Right lobe of liver (tissue), 6 donors: ENCODE results near the gene FABP6. TPM values are rescaled to one million over a fixed set of nuclear protein-coding genes. Genes with fewer than 3 reads are reported as not detected.
A peak's percentile ranks its signal among the peaks of the same experiment; 100 is the strongest.
"Not testable (repeated sequence)": the region's sequence is repeated elsewhere in the genome, so short reads cannot be mapped to it uniquely, and the experiment has no call there.

ENCODE experiments used
- ATAC-seq, 4 donors: fragments of 200-7000 bp; cut with Tn5 transposase; one replicate each; pipeline ENCODE4 v1.9.1; 2020; ENCODE audit warnings: mild to moderate bottlenecking in 4 of 4, moderate library complexity in 4 of 4
- DNase-seq, 3 donors: peaks; one replicate each; pipeline ENCODE4 v3.0.0-alpha.2; 2020
- H3K27ac ChIP-seq, 3 donors: fragments of 200-600 bp; one replicate each; pipeline ENCODE4 v1.8.0; 2022
- H3K27me3 ChIP-seq, 2 donors: fragments of 200-600 bp; one replicate each; pipeline ENCODE4 v1.8.0; 2022
- H3K36me3 ChIP-seq, 4 donors: fragments of 200-600 bp; sonication (generic) in 1 of 4; one replicate each; pipeline versions ENCODE4 v1.5.1 to v1.8.0; 2017 to 2022; ENCODE audit warnings: control low read depth in 1 of 4
- H3K4me1 ChIP-seq, 4 donors: fragments of 200-600 bp; sonication (generic) in 1 of 4; one replicate each; pipeline versions ENCODE4 v1.5.1 to v1.8.0; 2017 to 2022; ENCODE audit warnings: control low read depth in 1 of 4
- H3K4me3 ChIP-seq, 3 donors: fragments of 200-600 bp; one replicate each; pipeline ENCODE4 v1.8.0; 2022
- H3K9me3 ChIP-seq, 4 donors: fragments of 200-600 bp; sonication (generic) in 1 of 4; one replicate each; pipeline versions ENCODE4 v1.5.1 to v1.8.0; 2017 to 2022; ENCODE audit warnings: control low read depth in 1 of 4
- CTCF ChIP-seq, 4 donors: fragments of 200-600 bp in 3 of 4; fragments of 450-650 bp in 1 of 4; IDR thresholded peaks; one replicate each; pipeline versions ENCODE4 v1.5.1 to v1.8.0; 2016 to 2022; ENCODE audit warnings: antibody characterized with exemption in 4 of 4, mild to moderate bottlenecking in 2 of 4
- POLR2A ChIP-seq: fragments of 450-650 bp; IDR thresholded peaks from one replicate; pipeline ENCODE4 v1.6.1; 2017; ENCODE audit warnings: antibody characterized with exemption, mild to moderate bottlenecking
- WGBS: methylation state at CpG from one replicate; pipeline ENCODE4 v1.1.6; 2018; ENCODE audit warnings: low coverage, low lambda C conversion rate; ENCODE audit not compliant: insufficient coverage; ENCODE audit errors: missing lambda C conversion rate; 5-methylcytosine and 5-hydroxymethylcytosine counted together
- intact Hi-C, 2 donors: fragments of 100-400 bp; cut with DNase I; formaldehyde crosslinking; loops; one replicate each; pipeline versions ENCODE4 v1.11.2 to v1.14.1; 2022
- total RNA-seq, 6 experiments: library from RNA; depleted of rRNA in 2 of 6; stranded (reverse); fragments of >200 nt in 2 of 6; fragmentation: NEBNext Ultra II Directional in 3 of 6; extraction: Animal tissue kit (Norgen Biotek cat#: 25700) in 3 of 6; gene quantifications; one replicate each; pipeline versions ENCODE4 v1.1.0 to v1.2.4, GENCODE V29; 2016 to 2023
- donor health status: DM: no; HTN: yes; CAD: no.
- donor health status: DM: no; HTN: no; CAD: no.
- donor health status: DM: no; HTN: no; CAD: no.
- donor health status: DM: no; HTN: yes; CAD: no.
- donor health status: DM: no; HTN: yes; CAD: no.

Gene FABP6
- total RNA-seq, 6 experiments from 2014 or later = not detected

- H3K27me3 ChIP-seq = no peaks in the 10 kb centered on the region
- H3K4me1 ChIP-seq = no peaks in the 10 kb centered on the region
- H3K36me3 ChIP-seq = no peaks in the 10 kb centered on the region
- H3K27ac ChIP-seq = no peak overlapping the region
- no peak for ATAC-seq
- DNase-seq = no peak
- H3K4me3 ChIP-seq = no peak overlapping the region
- TF ChIP-seq CTCF (IDR thresholded peaks at IDR 0.05) (no peak), POLR2A (no peak)
- 68% methylated on average over 4 of the region's 7 CpGs for WGBS
- H3K9me3 ChIP-seq = no peaks in the 10 kb centered on the region
- intact Hi-C loops = no loop called here
Observed at GRCh38 chr5:160192424-160192823, 36.9 kb upstream of the FABP6 start.

DNA sequence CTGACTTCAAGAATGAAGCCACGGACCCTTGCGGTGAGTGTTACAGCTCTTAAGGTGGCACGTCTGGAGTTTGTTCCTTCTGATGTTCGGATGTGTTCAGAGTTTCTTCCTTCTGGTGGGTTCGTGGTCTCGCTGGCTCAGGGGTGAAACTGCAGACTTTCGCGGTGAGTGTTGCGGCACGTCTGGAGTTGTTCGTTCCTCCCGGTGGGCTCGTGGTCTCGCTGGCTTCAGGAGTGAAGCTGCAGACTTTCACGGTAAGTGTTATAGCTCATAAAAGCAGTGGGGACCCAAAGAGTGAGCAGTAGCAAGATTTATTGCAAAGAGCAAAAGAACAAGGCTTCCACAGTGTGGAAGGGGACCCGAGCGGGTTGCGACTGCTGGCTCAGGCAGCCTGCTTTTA, 36.2 kb upstream of the FABP6 start:
- H3K4me1 ChIP-seq, ATAC-seq, H3K27me3 ChIP-seq, intact Hi-C loops, H3K36me3 ChIP-seq, H3K27ac ChIP-seq, H3K4me3 ChIP-seq, DNase-seq, H3K9me3 ChIP-seq: not testable (repeated sequence)
- 50% methylated on average over 10 of the region's 18 CpGs for WGBS

DNA sequence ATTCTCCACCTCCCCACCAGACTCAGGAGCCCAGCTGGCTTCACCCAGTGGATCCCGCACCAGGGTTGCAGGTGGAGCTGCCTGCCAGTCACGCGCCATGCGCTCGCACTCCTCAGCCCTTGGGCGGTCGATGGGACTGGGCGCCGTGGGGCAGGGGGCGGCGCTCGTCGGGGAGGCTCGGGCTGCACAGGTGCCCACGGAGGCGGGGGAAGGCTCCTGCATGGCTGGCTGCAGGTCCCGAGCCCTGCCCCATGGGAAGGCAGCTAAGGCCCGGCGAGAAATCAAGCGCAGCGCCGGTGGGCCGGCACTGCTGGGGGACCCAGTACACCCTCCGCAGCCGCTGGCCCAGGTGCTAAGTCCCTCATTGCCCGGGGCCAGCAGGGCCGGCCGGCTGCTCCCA, 35.5 kb upstream of the FABP6 start:
- H3K4me3 ChIP-seq, DNase-seq, H3K9me3 ChIP-seq, ATAC-seq, intact Hi-C loops, H3K27me3 ChIP-seq, H3K27ac ChIP-seq, H3K4me1 ChIP-seq, H3K36me3 ChIP-seq: not testable (repeated sequence)
- WGBS = 50% methylated on average over 2 of the region's 28 CpGs

DNA sequence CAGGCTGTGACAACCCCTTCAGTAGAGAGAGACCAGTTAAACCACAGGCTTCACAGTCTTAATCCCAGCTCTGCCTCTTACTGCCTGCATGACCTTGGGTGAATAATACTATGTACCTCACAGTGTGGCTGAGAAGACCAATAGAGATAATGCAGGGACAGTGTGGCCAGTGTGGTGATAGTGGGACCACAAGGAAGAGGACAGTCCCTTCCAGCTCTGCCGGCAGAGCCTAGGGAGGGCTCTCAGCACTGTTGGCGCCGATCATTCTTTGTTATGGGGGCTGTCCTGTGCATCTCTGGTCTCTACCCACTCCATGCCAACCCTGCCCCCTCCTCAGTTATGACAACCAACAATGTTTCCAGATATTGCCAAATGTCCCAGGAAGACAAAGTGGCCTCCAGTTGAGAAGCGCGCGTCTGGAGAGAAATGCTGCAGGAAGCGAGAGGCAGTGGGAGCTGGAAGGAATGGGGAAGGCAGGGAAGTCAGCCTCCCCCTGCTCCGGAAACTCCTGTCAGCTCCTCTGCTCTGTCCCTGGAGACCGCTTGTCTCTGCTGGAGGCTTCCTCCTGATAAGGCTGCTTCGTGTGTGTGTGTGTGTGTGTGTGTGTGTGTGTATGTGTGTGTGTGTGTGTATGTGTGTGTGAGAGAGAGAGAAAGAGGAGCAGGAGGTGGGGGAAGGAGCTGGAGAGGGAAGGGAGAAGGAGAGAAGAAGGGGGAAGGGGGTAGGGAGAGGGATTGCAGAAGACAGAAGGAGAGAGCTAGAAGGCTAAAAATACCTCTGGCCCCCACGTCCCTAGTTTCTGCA, 31.8 kb upstream of the FABP6 start:
- 9% methylated on average over 11 of the region's 11 CpGs for WGBS
- DNase-seq (no peak), ATAC-seq (peak; percentile 66 to 77 (median 71))
- Histone ChIP-seq H3K27me3 (no peaks in the 10 kb centered on the region), H3K4me1 (peaks cover 0 to 8% (median 0%) of the 10 kb centered on the region in 4 donors), H3K36me3 (no peaks in the 10 kb centered on the region), H3K4me3 (no peak overlapping the region), H3K27ac (no peak overlapping the region), H3K9me3 (no peaks in the 10 kb centered on the region)
- no peak for TF ChIP-seq POLR2A
- TF ChIP-seq CTCF (IDR thresholded peaks at IDR 0.05) = no peak
- intact Hi-C loops = loop anchor here (5.0 kb wide), 1 partner anchor 150 kb away; no protein-coding TSS in a partner anchor

GRCh38 chr5:160198146-160198545, 31.2 kb upstream of the FABP6 start:
- no peak overlapping the region for H3K4me3 ChIP-seq
- H3K27me3 ChIP-seq = no peaks in the 10 kb centered on the region
- intact Hi-C loops = loop anchor here (5.0 kb wide), 1 partner anchor 149 kb away; no protein-coding TSS in a partner anchor
- H3K36me3 ChIP-seq = no peaks in the 10 kb centered on the region
- DNase-seq (no peak), ATAC-seq (no peak)
- no peak overlapping the region for H3K27ac ChIP-seq
- WGBS = 14% methylated on average over 5 of the region's 5 CpGs
- peaks cover 0 to 8% (median 0%) of the 10 kb centered on the region in 4 donors for H3K4me1 ChIP-seq
- H3K9me3 ChIP-seq = no peaks in the 10 kb centered on the region
- TF ChIP-seq POLR2A (no peak), CTCF (IDR thresholded peaks at IDR 0.05) (no peak)
